Keratinocyte (primary cell): ENCODE results near the gene ATP5MC2. TPM values are rescaled to one million over a fixed set of nuclear protein-coding genes. Genes with fewer than 3 reads are reported as not detected.

Experiments used
- DNase-seq: peaks from one replicate; pipeline ENCODE4 v3.0.0-alpha.2; 2011; ENCODE audit warnings: low read depth, missing footprints, low spot score
- FAIRE-seq: peaks from 2 replicates; lab custom pipeline; 2011; peaks lifted over from hg19 to GRCh38; lab: Jason Lieb, UNC
- H2AFZ ChIP-seq: 2 replicates; pipeline ENCODE4 v1.6.0; 2012; ENCODE audit warnings: low read length, control low read depth, inconsistent platforms; ENCODE audit not compliant: control insufficient read depth
- H3K27ac ChIP-seq: 2 replicates; pipeline ENCODE4 v1.5.1; 2011; ENCODE audit warnings: low read length; ENCODE audit not compliant: control insufficient read depth, insufficient read depth
- H3K27me3 ChIP-seq: 3 replicates; pipeline ENCODE4 v1.6.0; 2011; ENCODE audit warnings: low read length; ENCODE audit not compliant: control insufficient read depth, insufficient read depth; ENCODE audit errors: extremely low read depth
- H3K36me3 ChIP-seq, 2 experiments: 2 replicates in 1 of 2; 3 replicates in 1 of 2; pipeline ENCODE4 v1.5.1; 2011; ENCODE audit warnings: low read length in 2 of 2, mild to moderate bottlenecking in 1 of 2; ENCODE audit not compliant: control insufficient read depth in 2 of 2, insufficient read depth in 2 of 2; ENCODE audit errors: extremely low read depth in 1 of 2
- H3K4me1 ChIP-seq: 3 replicates; pipeline ENCODE4 v1.5.1; 2011; ENCODE audit warnings: low read length; ENCODE audit not compliant: control insufficient read depth, insufficient read depth; ENCODE audit errors: extremely low read depth
- H3K4me2 ChIP-seq: 3 replicates; pipeline ENCODE4 v1.6.0; 2011; ENCODE audit warnings: low read depth, low read length; ENCODE audit not compliant: control insufficient read depth, insufficient read depth; ENCODE audit errors: extremely low read depth
- H3K4me3 ChIP-seq, 3 experiments: fragments of 200-600 bp in 1 of 3; sonication (generic) in 1 of 3; 2 replicates in 2 of 3; 3 replicates in 1 of 3; pipeline ENCODE4 v1.5.1; 2011 to 2016; ENCODE audit warnings: low read length in 3 of 3, mild to moderate bottlenecking in 3 of 3, control low read depth in 2 of 3, inconsistent platforms in 1 of 3, low read depth in 1 of 3, mixed read lengths in 1 of 3, mixed run types in 1 of 3, moderate library complexity in 1 of 3; ENCODE audit not compliant: control insufficient read depth in 2 of 3, insufficient read depth in 2 of 3; ENCODE audit errors: extremely low read depth in 1 of 3
- H3K79me2 ChIP-seq: 2 replicates; pipeline ENCODE4 v1.6.0; 2012; ENCODE audit warnings: low read length; ENCODE audit not compliant: control insufficient read depth, insufficient read depth
- H3K9ac ChIP-seq: 3 replicates; pipeline ENCODE4 v1.6.0; 2011; ENCODE audit warnings: low read length; ENCODE audit not compliant: control insufficient read depth, insufficient read depth; ENCODE audit errors: extremely low read depth
- H3K9me1 ChIP-seq: 3 replicates; pipeline ENCODE4 v1.6.0; 2011; ENCODE audit warnings: low read length; ENCODE audit not compliant: control insufficient read depth, insufficient read depth; ENCODE audit errors: extremely low read depth
- H3K9me3 ChIP-seq: 2 replicates; pipeline ENCODE4 v1.5.1; 2012; ENCODE audit warnings: low read depth, low read length; ENCODE audit not compliant: control insufficient read depth
- H4K20me1 ChIP-seq: 3 replicates; pipeline ENCODE4 v1.6.0; 2011; ENCODE audit warnings: low read length; ENCODE audit not compliant: control insufficient read depth, insufficient read depth; ENCODE audit errors: extremely low read depth
- CTCF ChIP-seq, 3 experiments: IDR thresholded peaks in 1 of 3; conservative IDR thresholded peaks in 1 of 3; optimal IDR thresholded peaks in 1 of 3; 2 replicates in 2 of 3; 3 replicates in 1 of 3; pipeline versions ENCODE3 to v1.5.1; 2011; ENCODE audit warnings: low read length in 3 of 3, mild to moderate bottlenecking in 3 of 3, moderate library complexity in 2 of 3, control low read depth in 1 of 3, inconsistent platforms in 1 of 3; ENCODE audit not compliant: insufficient read depth in 2 of 3; ENCODE audit errors: extremely low read depth in 1 of 3
- EZH2 ChIP-seq: IDR thresholded peaks from one replicate; pipeline ENCODE4 v1.6.1; 2012; ENCODE audit warnings: inconsistent platforms, mild to moderate bottlenecking, low read length, moderate library complexity
- dilution Hi-C: fragments of 300-500 bp; cut with MboI; formaldehyde crosslinking; loops from one replicate; pipeline ENCODE4 v1.7.0; 2020; ENCODE audit warnings: low sequenced_read_pairs; ENCODE audit not compliant: extremely low pct_ligation_motif_present
- polyA plus RNA-seq, 5 experiments: library from polyadenylated mRNA; depleted of rRNA in 3 of 5; stranded (reverse) in 3 of 5; stranded (forward) in 1 of 5; unstranded in 1 of 5; fragments of >200 nt; gene quantifications; 1 replicate in 1 of 5; 2 replicates in 3 of 5; 3 replicates in 1 of 5; pipeline versions ENCODE4 v1.2.1 to v1.2.3, GENCODE V29; 2011 to 2012; ENCODE audit warnings: missing spikeins in 2 of 5, low read depth in 1 of 5, low replicate concordance in 1 of 5

Gene ATP5MC2
- polyA plus RNA-seq, 1 donor (not counting 4 experiments of a cell fraction or from before 2014, with no cell fraction given), result 138 TPM

GRCh38 chr12:53699678-53700025 lies 23.8 kb upstream of the ATP5MC2 start:
- no peak overlapping the region for H3K9ac ChIP-seq
- no peaks in the 10 kb centered on the region for H3K9me1 ChIP-seq
- peaks cover 13% of the 10 kb centered on the region for H3K27me3 ChIP-seq
- TF ChIP-seq CTCF (optimal IDR thresholded peaks at IDR 0.05 in 1 of 3, IDR thresholded peaks at IDR 0.05 in 1 of 3, conservative IDR thresholded peaks at IDR 0.05 in 1 of 3; ENCODE audit: extremely low read depth in 1 of 3, insufficient read depth in 2 of 3, low read length in 3 of 3) (no peak), EZH2 (no peak)
- no peaks in the 10 kb centered on the region for H3K9me3 ChIP-seq
- H3K4me1 ChIP-seq, result peaks cover 22% of the 10 kb centered on the region
- no peak for DNase-seq
- no peak overlapping the region for H2AFZ ChIP-seq
- no peak for FAIRE-seq
- no peaks in the 10 kb centered on the region for H4K20me1 ChIP-seq
- dilution Hi-C loops, result no loop called here
- H3K4me3 ChIP-seq, result no peak overlapping the region
- no peak overlapping the region for H3K4me2 ChIP-seq
- no peaks in the 10 kb centered on the region for H3K79me2 ChIP-seq
- no peaks in the 10 kb centered on the region for H3K36me3 ChIP-seq
- H3K27ac ChIP-seq, result no peak overlapping the region

GRCh38 chr12:53698948-53699677 lies 23.2 kb upstream of the ATP5MC2 start:
- H2AFZ ChIP-seq, result no peak overlapping the region
- no peaks in the 10 kb centered on the region for H3K79me2 ChIP-seq
- H3K9me3 ChIP-seq, result no peaks in the 10 kb centered on the region
- H3K4me1 ChIP-seq, result peaks cover 22% of the 10 kb centered on the region
- H4K20me1 ChIP-seq, result no peaks in the 10 kb centered on the region
- DNase-seq (no peak), FAIRE-seq (no peak)
- no peak overlapping the region for H3K4me2 ChIP-seq
- no peaks in the 10 kb centered on the region for H3K36me3 ChIP-seq
- H3K27ac ChIP-seq, result no peak overlapping the region
- peaks cover 10% of the 10 kb centered on the region for H3K27me3 ChIP-seq
- no peaks in the 10 kb centered on the region for H3K9me1 ChIP-seq
- dilution Hi-C loops, result no loop called here
- no peak overlapping the region for H3K9ac ChIP-seq
- no peak overlapping the region for H3K4me3 ChIP-seq
- no peak for TF ChIP-seq EZH2
- TF ChIP-seq CTCF (optimal IDR thresholded peaks at IDR 0.05 in 1 of 3, IDR thresholded peaks at IDR 0.05 in 1 of 3, conservative IDR thresholded peaks at IDR 0.05 in 1 of 3; ENCODE audit: extremely low read depth in 1 of 3, insufficient read depth in 2 of 3, low read length in 3 of 3), result no peak
